OCI-LY7 (cell line): ENCODE measurements around the gene PABPN1L.

ENCODE experiments used
- EZH2phosphoT487 ChIP-seq: fragments of 200-600 bp; sonication (generic); IDR thresholded peaks from 2 replicates; pipeline ENCODE4 v1.6.1; 2018; ENCODE audit warnings: low read depth, borderline replicate concordance, mild to moderate bottlenecking, mixed run types, antibody characterized with exemption, low read length, moderate library complexity, mixed read lengths
- TF ChIP-seq, protein P1 (sequence below): fragments of 200-600 bp; sonication (generic); conservative IDR thresholded peaks from 2 replicates; pipeline ENCODE4 v1.5.1; 2014; ENCODE audit warnings: mild to moderate bottlenecking, antibody characterized with exemption, low read length, moderate library complexity, mixed read lengths

DNA sequence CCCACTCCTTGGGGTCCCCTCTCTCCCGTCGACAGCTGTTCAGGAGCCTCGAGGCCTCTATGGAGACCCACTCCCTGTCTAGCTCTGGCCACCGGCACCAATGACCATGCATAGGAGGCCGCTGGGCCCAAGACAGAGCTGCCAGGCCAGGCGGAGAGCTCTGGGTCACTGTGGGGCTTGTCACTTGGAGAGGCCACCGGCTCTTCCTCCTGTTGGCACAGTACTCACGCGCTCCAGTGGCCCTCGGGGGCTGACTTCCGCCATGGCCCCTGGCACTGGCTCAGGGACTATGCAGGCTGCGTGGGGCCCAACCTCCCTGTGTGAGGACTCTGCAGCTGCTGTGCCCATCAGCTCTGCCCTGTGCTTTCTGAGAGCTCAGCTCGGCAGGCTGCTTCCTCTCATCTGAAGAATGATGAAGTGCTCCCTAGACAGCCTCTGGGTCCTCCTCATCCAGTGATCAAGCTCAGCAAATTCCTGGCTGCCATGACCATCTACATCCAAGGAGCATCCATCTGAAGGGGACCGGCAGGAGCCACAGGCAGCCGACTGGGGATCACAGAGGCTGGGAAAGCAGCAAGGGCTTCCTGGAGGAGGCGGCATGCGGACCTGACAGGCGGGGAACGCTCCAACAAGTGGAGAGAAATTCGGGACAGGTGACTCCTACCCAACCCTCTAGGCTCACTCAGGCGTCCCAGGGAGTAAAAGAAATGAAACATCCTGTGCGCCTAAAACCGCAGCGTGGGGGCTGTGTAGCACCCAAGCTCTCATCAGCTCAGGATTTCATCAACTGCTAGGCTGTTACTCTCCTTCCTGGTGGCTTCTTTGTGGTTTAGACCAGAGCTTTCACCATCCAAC is 26.5 kb downstream of the PABPN1L start:
- TF ChIP-seq, protein P1, sequence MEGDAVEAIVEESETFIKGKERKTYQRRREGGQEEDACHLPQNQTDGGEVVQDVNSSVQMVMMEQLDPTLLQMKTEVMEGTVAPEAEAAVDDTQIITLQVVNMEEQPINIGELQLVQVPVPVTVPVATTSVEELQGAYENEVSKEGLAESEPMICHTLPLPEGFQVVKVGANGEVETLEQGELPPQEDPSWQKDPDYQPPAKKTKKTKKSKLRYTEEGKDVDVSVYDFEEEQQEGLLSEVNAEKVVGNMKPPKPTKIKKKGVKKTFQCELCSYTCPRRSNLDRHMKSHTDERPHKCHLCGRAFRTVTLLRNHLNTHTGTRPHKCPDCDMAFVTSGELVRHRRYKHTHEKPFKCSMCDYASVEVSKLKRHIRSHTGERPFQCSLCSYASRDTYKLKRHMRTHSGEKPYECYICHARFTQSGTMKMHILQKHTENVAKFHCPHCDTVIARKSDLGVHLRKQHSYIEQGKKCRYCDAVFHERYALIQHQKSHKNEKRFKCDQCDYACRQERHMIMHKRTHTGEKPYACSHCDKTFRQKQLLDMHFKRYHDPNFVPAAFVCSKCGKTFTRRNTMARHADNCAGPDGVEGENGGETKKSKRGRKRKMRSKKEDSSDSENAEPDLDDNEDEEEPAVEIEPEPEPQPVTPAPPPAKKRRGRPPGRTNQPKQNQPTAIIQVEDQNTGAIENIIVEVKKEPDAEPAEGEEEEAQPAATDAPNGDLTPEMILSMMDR = no peak
- TF ChIP-seq EZH2phosphoT487 = no peak
